Esophagus squamous epithelium (tissue), 5 donors: Measurements from ENCODE around the gene RASSF10. TPM values are rescaled to one million over a fixed set of nuclear protein-coding genes. Genes with fewer than 3 reads are reported as not detected.

Experiments
- DNase-seq: peaks from one replicate; lab custom pipeline; 2025; lab: John Stamatoyannopoulos, UW
- H3K27ac ChIP-seq, 4 donors: fragments of 200-600 bp; sonication (generic); one replicate each; pipeline ENCODE4 v1.5.1; 2016 to 2019; ENCODE audit warnings: mild to moderate bottlenecking in 1 of 4
- H3K27me3 ChIP-seq, 4 donors: fragments of 200-600 bp; sonication (generic); 1 replicate in 3 of 4; 2 replicates in 1 of 4; pipeline versions ENCODE4 v1.5.1 to v1.6.0; 2017 to 2021; ENCODE audit warnings: antibody characterized with exemption in 1 of 4
- H3K36me3 ChIP-seq, 3 donors: fragments of 200-600 bp; sonication (generic); one replicate each; pipeline ENCODE4 v1.5.1; 2016 to 2019
- H3K4me1 ChIP-seq, 3 donors: fragments of 200-600 bp; sonication (generic); one replicate each; pipeline ENCODE4 v1.5.1; 2017 to 2019
- H3K4me3 ChIP-seq, 4 donors: fragments of 200-600 bp; sonication (generic); 1 replicate in 3 of 4; 2 replicates in 1 of 4; pipeline ENCODE4 v1.5.1; 2016 to 2019; ENCODE audit warnings: mild to moderate bottlenecking in 2 of 4, moderate library complexity in 1 of 4
- H3K9me3 ChIP-seq, 3 donors: fragments of 200-600 bp; sonication (generic); one replicate each; pipeline ENCODE4 v1.5.1; 2016 to 2019
- POLR2A ChIP-seq, 4 donors: fragments of 450-650 bp; IDR thresholded peaks; one replicate each; pipeline ENCODE4 v1.6.1; 2017; ENCODE audit warnings: antibody characterized with exemption in 4 of 4, mild to moderate bottlenecking in 4 of 4, moderate library complexity in 3 of 4
- WGBS, 2 donors: methylation state at CpG; one replicate each; pipeline ENCODE4 v1.1.5; 2018; 5-methylcytosine and 5-hydroxymethylcytosine counted together
- intact Hi-C: fragments of 100-400 bp; cut with DNase I; formaldehyde crosslinking; loops from one replicate; pipeline ENCODE4 v1.15.0; 2022
- total RNA-seq, 4 donors: library from RNA; depleted of rRNA; stranded (reverse); fragments of >200 nt; gene quantifications; one replicate each; pipeline ENCODE4 v1.1.0, GENCODE V29; 2016
- TF ChIP-seq, protein P1 (sequence below), 6 experiments: fragments of 450-650 bp in 4 of 6; fragments of 200-600 bp in 2 of 6; sonication (generic) in 2 of 6; IDR thresholded peaks; one replicate each; pipeline ENCODE4 v1.5.1; 2016 to 2019; ENCODE audit warnings: antibody characterized with exemption in 6 of 6, mild to moderate bottlenecking in 4 of 6, moderate library complexity in 4 of 6
- donor health status: DM: yes; HTN: yes; CAD: no.

RASSF10 gene
- total RNA-seq, 4 donors from 2014 or later: 9.6 to 15.2 (median 11.5) TPM

DNA sequence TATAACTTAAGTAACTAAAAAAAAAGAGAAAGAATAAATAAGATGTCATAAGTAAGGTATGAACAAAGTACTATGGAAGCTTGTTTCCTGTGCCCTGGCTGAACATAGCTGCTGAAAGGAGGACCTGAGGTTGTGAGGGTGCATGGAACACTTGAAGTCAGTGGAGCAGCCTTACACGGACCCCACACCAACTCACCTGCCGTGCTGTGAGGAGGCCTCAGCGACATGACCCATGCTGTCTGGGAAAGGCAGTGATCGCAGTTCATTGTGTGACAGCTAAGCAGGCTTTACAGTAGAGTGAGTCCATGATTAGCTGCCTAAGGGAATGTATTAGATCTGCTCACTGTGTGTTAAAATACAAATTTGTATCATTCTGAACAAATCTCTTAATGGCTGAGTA, 17.6 kb downstream of the RASSF10 start:
- H3K27me3 ChIP-seq: peaks cover 0 to 11% (median 0%) of the 10 kb centered on the region in 4 donors
- H3K4me3 ChIP-seq: no peak overlapping the region
- no peak for DNase-seq
- H3K36me3 ChIP-seq: no peaks in the 10 kb centered on the region
- intact Hi-C loops: no loop called here
- no peak overlapping the region for H3K27ac ChIP-seq
- 79 to 91% methylated on average over 4 of the region's 4 CpGs for WGBS, 2 donors
- no peak for TF ChIP-seq POLR2A (IDR thresholded peaks at IDR 0.05)
- TF ChIP-seq, protein P1, sequence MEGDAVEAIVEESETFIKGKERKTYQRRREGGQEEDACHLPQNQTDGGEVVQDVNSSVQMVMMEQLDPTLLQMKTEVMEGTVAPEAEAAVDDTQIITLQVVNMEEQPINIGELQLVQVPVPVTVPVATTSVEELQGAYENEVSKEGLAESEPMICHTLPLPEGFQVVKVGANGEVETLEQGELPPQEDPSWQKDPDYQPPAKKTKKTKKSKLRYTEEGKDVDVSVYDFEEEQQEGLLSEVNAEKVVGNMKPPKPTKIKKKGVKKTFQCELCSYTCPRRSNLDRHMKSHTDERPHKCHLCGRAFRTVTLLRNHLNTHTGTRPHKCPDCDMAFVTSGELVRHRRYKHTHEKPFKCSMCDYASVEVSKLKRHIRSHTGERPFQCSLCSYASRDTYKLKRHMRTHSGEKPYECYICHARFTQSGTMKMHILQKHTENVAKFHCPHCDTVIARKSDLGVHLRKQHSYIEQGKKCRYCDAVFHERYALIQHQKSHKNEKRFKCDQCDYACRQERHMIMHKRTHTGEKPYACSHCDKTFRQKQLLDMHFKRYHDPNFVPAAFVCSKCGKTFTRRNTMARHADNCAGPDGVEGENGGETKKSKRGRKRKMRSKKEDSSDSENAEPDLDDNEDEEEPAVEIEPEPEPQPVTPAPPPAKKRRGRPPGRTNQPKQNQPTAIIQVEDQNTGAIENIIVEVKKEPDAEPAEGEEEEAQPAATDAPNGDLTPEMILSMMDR (IDR thresholded peaks at IDR 0.05): no peak
- peaks cover 0 to 16% (median 0%) of the 10 kb centered on the region in 3 donors for H3K4me1 ChIP-seq
- H3K9me3 ChIP-seq: no peaks in the 10 kb centered on the region

DNA sequence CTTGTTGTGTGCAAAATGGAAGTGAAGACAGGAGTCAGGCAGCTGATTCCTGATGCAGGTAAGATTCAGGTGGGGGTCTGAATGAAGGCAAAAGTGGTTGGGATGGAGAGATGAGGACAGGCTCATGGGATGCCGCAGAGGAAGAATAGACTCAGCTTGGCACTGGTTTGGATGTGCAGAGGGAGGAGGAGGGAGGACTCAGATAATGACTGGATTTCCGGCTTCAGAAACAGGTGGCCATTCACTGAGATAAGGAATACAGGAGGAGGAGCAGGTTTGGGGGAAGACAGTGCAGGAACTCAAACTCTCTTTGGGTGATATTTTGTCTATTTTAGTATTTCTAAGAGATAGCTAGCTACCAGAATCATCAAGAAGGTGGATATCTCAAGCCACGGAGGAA, 19.2 kb downstream of the RASSF10 start:
- H3K4me3 ChIP-seq: no peak overlapping the region
- H3K9me3 ChIP-seq: no peaks in the 10 kb centered on the region
- H3K27ac ChIP-seq: no peak overlapping the region
- H3K27me3 ChIP-seq: peaks cover 0 to 11% (median 0%) of the 10 kb centered on the region in 4 donors
- 76 to 85% methylated on average over 3 of the region's 3 CpGs for WGBS, 2 donors
- intact Hi-C loops: no loop called here
- no peak for DNase-seq
- no peaks in the 10 kb centered on the region for H3K36me3 ChIP-seq
- peaks cover 0 to 28% (median 0%) of the 10 kb centered on the region in 3 donors for H3K4me1 ChIP-seq
- TF ChIP-seq, protein P1 (IDR thresholded peaks at IDR 0.05): no peak
- no peak for TF ChIP-seq POLR2A (IDR thresholded peaks at IDR 0.05)

DNA sequence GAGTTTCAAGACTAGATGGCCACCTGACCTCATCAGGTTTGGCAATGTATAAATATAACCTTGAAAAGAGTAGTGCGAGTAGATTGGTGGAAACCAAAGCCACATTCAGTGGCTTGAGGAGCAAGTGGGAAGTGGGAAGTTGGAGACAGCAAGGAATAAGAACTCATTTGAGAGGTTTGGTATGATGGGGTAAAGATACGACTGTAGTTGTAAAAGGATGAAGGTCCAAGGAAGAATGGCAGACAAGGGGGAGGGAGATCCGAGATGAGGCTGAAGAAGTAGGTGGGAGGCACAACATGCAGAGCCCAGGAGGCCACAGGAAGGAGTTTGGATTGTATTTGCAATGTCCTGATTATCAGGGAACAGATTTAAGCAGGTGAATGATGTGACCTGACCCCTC, 20.8 kb downstream of the RASSF10 start:
- Histone ChIP-seq H3K27me3 (peaks cover 0 to 11% (median 0%) of the 10 kb centered on the region in 4 donors), H3K36me3 (no peaks in the 10 kb centered on the region), H3K4me3 (no peak overlapping the region), H3K4me1 (peaks cover 0 to 40% (median 0%) of the 10 kb centered on the region in 3 donors), H3K27ac (no peak overlapping the region), H3K9me3 (no peaks in the 10 kb centered on the region)
- DNase-seq: no peak
- TF ChIP-seq, protein P1 (IDR thresholded peaks at IDR 0.05): no peak
- TF ChIP-seq POLR2A (IDR thresholded peaks at IDR 0.05): no peak
- WGBS, 2 donors: 81 to 92% methylated on average over 3 of the region's 3 CpGs
- intact Hi-C loops: no loop called here

DNA sequence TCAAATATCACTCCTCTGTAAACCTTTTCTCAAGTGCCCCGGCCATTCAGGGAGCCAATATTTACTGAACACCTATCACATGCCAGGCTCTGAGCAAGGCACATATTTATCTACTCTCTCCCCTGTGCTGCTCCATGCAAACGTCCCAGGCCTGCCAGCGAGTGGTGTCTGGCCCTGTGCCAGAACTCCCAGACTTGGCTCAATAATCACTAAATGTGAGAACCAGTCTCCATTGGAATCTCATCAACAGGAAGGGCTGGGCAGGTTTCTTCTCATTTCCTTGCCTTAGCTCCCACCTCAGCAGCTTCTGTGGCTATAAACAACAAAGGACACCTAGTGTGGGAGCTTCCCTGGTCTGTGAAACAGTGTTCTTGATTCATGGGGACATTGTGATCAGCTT, 21.7 kb downstream of the RASSF10 start:
- H3K36me3 ChIP-seq: no peaks in the 10 kb centered on the region
- H3K27me3 ChIP-seq: peaks cover 0 to 11% (median 0%) of the 10 kb centered on the region in 4 donors
- peaks cover 0 to 40% (median 0%) of the 10 kb centered on the region in 3 donors for H3K4me1 ChIP-seq
- intact Hi-C loops: no loop called here
- 20 to 21% methylated on average over 3 of the region's 3 CpGs for WGBS, 2 donors
- no peak overlapping the region for H3K27ac ChIP-seq
- TF ChIP-seq, protein P1 (IDR thresholded peaks at IDR 0.05): no peak
- TF ChIP-seq POLR2A (IDR thresholded peaks at IDR 0.05): no peak
- H3K4me3 ChIP-seq: no peak overlapping the region
- no peak for DNase-seq
- no peaks in the 10 kb centered on the region for H3K9me3 ChIP-seq

DNA sequence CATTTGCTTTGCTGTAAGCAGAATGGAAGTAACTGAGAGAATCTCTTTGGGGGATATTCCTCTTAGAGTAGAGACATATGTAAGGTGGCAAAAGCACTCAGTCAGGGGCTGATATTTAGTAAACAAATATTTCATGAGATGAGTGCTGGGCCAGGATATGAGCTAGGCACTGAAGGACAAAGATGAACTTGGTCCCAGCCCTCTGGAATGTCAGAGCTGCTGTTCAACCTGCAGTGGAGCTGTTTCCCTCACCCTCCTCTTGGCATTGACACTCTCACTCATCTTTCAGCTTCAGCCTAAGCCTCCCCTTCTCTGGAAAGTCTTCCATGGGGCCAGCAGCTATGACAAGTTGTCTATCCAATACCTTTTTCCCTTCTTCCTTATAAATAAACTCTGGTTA, 22.2 kb downstream of the RASSF10 start:
- intact Hi-C loops: no loop called here
- TF ChIP-seq POLR2A (IDR thresholded peaks at IDR 0.05): no peak
- TF ChIP-seq, protein P1 (IDR thresholded peaks at IDR 0.05): no peak
- no peak overlapping the region for H3K4me3 ChIP-seq
- H3K27me3 ChIP-seq: peaks cover 0 to 11% (median 0%) of the 10 kb centered on the region in 4 donors
- no peak overlapping the region for H3K27ac ChIP-seq
- no peak for DNase-seq
- no peaks in the 10 kb centered on the region for H3K36me3 ChIP-seq
- H3K4me1 ChIP-seq: peaks cover 0 to 40% (median 0%) of the 10 kb centered on the region in 3 donors
- H3K9me3 ChIP-seq: no peaks in the 10 kb centered on the region
